ENCODE results near the gene HOOK2. TPM values are rescaled to one million over a fixed set of nuclear protein-coding genes. Genes with fewer than 3 reads are reported as not detected.

The HOOK2 gene
- total RNA-seq, 3 donors from 2014 or later = 52.2 to 91.9 (median 69.0) TPM

- TF ChIP-seq CTCF (IDR thresholded peaks at IDR 0.05) = no peak
- ATAC-seq (no peak), DNase-seq (peak; percentile 46 to 55 (median 47))
- H3K4me1 ChIP-seq (ENCODE audit: low read depth) = peaks cover 46% of the 10 kb centered on the region
- intact Hi-C loops (cut with DNase I, micrococcal nuclease) = no loop called here
- peak overlapping the region; percentile 83 for H3K4me3 ChIP-seq
- H3K36me3 ChIP-seq (ENCODE audit: low read depth) = no peaks in the 10 kb centered on the region
- no peaks in the 10 kb centered on the region for H3K9me3 ChIP-seq
Measured at GRCh38 chr19:12790628-12791344, 15.4 kb upstream of the HOOK2 start.

GRCh38 chr19:12789904-12790619, 14.7 kb upstream of the HOOK2 start:
- ATAC-seq (peak; percentile 52), DNase-seq (peak; percentile 93 to 98 (median 95))
- no peak for TF ChIP-seq CTCF (IDR thresholded peaks at IDR 0.05)
- H3K4me1 ChIP-seq (ENCODE audit: low read depth) = peaks cover 47% of the 10 kb centered on the region
- H3K4me3 ChIP-seq = peak overlapping the region; percentile 19
- H3K9me3 ChIP-seq = no peaks in the 10 kb centered on the region
- intact Hi-C loops (cut with DNase I, micrococcal nuclease) = no loop called here
- H3K36me3 ChIP-seq (ENCODE audit: low read depth) = no peaks in the 10 kb centered on the region

GRCh38 chr19:12789098-12789903, 13.9 kb upstream of the HOOK2 start:
- Histone ChIP-seq H3K4me3 (peak overlapping the region; percentile 19), H3K9me3 (no peaks in the 10 kb centered on the region), H3K4me1 (ENCODE audit: low read depth) (peaks cover 48% of the 10 kb centered on the region), H3K36me3 (ENCODE audit: low read depth) (no peaks in the 10 kb centered on the region)
- intact Hi-C loops (cut with DNase I, micrococcal nuclease) = no loop called here
- ATAC-seq (peak; percentile 41), DNase-seq (peak in 2 of 3 donors; percentile 85 to 92)
- peak; percentile 12 for TF ChIP-seq CTCF (IDR thresholded peaks at IDR 0.05)

GRCh38 chr19:12788682-12789097, 13.3 kb upstream of the HOOK2 start:
- peaks cover 54% of the 10 kb centered on the region for H3K4me1 ChIP-seq (ENCODE audit: low read depth)
- intact Hi-C loops (cut with DNase I, micrococcal nuclease) = no loop called here
- no peaks in the 10 kb centered on the region for H3K9me3 ChIP-seq
- ATAC-seq (peak; percentile 3), DNase-seq (peak; percentile 90 to 91 (median 91))
- no peak for TF ChIP-seq CTCF (IDR thresholded peaks at IDR 0.05)
- H3K36me3 ChIP-seq (ENCODE audit: low read depth) = no peaks in the 10 kb centered on the region
- no peak overlapping the region for H3K4me3 ChIP-seq

GRCh38 chr19:12788042-12788681, 12.8 kb upstream of the HOOK2 start:
- Histone ChIP-seq H3K4me3 (no peak overlapping the region), H3K36me3 (ENCODE audit: low read depth) (no peaks in the 10 kb centered on the region), H3K9me3 (no peaks in the 10 kb centered on the region), H3K4me1 (ENCODE audit: low read depth) (peaks cover 59% of the 10 kb centered on the region)
- ATAC-seq (no peak), DNase-seq (peak in 1 of 3 donors; percentile 28)
- no peak for TF ChIP-seq CTCF (IDR thresholded peaks at IDR 0.05)
- intact Hi-C loops (cut with DNase I, micrococcal nuclease) = no loop called here
